ENCODE measurements around the gene KNSTRN.

KNSTRN gene

GRCh38 chr15:40345867-40346578 lies 36.5 kb upstream of the KNSTRN start:
- DNase-seq, result no peak

- no peak for DNase-seq
These were observed 35.7 kb upstream of the KNSTRN start for GRCh38 chr15:40346579-40347558.

GRCh38 chr15:40347559-40348473 lies 34.7 kb upstream of the KNSTRN start:
- DNase-seq, result no peak

GRCh38 chr15:40348474-40348870 lies 34.0 kb upstream of the KNSTRN start:
- no peak for DNase-seq

GRCh38 chr15:40349163-40349562 lies 33.4 kb upstream of the KNSTRN start:
- no peak for DNase-seq

- no peak for DNase-seq
These were observed 30.1 kb upstream of the KNSTRN start for GRCh38 chr15:40352281-40352901.

GRCh38 chr15:40353697-40354096 lies 28.8 kb upstream of the KNSTRN start:
- DNase-seq, result peak; percentile 38

GRCh38 chr15:40354408-40355171 lies 27.9 kb upstream of the KNSTRN start:
- DNase-seq, result peak; percentile 94

GRCh38 chr15:40355976-40356585 lies 26.4 kb upstream of the KNSTRN start:
- DNase-seq, result no peak

GRCh38 chr15:40357246-40357645 lies 25.3 kb upstream of the KNSTRN start:
- no peak for DNase-seq

GRCh38 chr15:40357723-40358470 lies 24.6 kb upstream of the KNSTRN start, which contains the start of gene DISP2:
Gene DISP2 (plus strand): TSS chr15:40358219. CDS start chr15:40358322, 103 bp downstream.
- peak; percentile 94 for DNase-seq

- peak; percentile 90 for DNase-seq
These were observed 23.8 kb upstream of the KNSTRN start for GRCh38 chr15:40358471-40359353.

- DNase-seq, result no peak
These were observed 22.5 kb upstream of the KNSTRN start for GRCh38 chr15:40360015-40360414.

- no peak for DNase-seq
These were observed 20.9 kb upstream of the KNSTRN start for GRCh38 chr15:40361640-40362039.

GRCh38 chr15:40363611-40364010 lies 18.9 kb upstream of the KNSTRN start:
- DNase-seq, result no peak

- DNase-seq, result no peak
These were observed 18.3 kb upstream of the KNSTRN start for GRCh38 chr15:40364251-40364650.

GRCh38 chr15:40365016-40365415 lies 17.5 kb upstream of the KNSTRN start:
- DNase-seq, result no peak

- DNase-seq, result no peak
These were observed 16.7 kb upstream of the KNSTRN start for GRCh38 chr15:40365624-40366456.

All from NCI-H82 (cell line).